HG02884 (cell line): ENCODE data around the gene FAM120C.

Experiments used
- ATAC-seq: cut with Tn5 transposase; IDR thresholded peaks from one replicate; pipeline ENCODE4 v1.9.1; 2021; ENCODE audit warnings: mild to moderate bottlenecking, moderate library complexity; ENCODE audit not compliant: unreplicated experiment

The FAM120C gene

DNA sequence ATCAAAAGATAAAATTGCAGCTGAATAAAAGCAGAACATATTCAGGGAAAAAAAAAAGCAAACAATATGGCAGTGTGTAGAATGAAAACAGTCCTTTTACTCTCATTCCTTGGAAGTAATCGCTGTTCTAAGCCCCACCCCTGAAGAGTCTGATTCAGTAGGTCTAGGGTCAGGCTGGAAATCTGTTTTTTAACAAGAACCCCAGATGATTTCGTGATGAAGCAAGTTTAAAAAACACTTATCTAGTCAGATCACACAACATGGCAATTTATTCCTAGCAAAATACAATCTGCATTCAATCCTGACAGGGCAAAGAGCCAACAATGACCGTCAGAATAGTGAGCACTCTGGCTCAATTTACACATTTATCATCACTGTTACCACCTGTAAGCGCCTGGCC is 16.1 kb downstream of the FAM120C start:
- ATAC-seq: no peak

DNA sequence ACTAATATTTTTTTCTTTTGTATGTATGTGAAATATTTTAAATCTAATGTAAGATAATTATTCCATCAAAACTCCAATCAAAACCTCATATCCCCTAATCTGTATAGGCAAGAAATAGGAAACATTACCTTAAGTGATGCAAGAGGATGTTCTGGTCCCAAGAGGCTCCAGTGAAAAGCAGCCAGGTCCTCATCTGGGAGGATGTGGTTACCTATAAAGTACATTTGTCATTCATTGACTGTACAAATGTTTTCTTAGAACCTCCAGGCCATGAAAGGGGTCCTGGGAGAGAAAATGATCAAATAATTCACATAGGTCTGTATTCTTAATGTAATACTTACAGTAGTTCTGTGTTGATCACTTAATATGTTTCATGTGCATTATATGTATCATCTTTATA is 25.5 kb downstream of the FAM120C start:
- ATAC-seq: no peak

- no peak for ATAC-seq
Observed at GRCh38 chrX:54134269-54134668, 48.8 kb downstream of the FAM120C start.

DNA sequence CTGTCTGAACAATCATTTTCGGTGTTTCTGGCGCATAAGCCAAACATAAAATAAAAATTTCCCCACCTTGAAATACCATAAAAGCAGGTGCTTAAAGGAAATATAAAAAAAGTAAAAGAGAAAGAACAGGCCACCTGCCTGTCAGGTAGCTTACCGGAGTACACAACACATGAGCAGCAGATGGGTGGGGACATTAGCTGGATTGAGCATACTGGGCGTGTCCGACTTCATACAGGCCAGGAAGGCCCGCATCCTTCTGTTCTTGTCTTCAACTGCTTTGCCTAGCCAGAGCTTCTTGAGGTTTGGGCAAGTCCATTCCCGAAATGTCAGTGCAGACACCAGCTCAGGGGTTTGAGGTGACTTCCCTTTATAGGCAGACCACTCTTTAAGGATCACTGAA is 66.7 kb downstream of the FAM120C start:
- no peak for ATAC-seq

DNA sequence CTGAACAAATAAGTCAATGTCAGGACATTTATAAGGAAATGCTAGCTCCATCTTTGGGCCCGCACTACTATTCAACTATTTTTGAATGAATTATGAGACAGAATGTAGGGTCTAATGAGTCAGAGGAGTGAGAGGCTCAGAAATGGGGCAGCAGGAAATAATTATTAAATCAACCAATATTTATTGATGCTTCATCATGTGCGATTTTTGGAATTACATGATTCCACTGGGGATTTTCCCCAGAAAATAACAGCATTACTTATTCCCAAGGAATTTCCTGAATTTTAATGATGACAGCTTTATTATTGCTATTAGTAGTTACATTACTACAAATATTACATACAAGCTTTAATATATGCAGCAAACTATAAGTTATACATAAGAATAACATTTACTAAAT is 89.5 kb downstream of the FAM120C start:
- ATAC-seq: no peak

GRCh38 chrX:54093159-54093558 is 89.9 kb downstream of the FAM120C start:
- no peak for ATAC-seq

DNA sequence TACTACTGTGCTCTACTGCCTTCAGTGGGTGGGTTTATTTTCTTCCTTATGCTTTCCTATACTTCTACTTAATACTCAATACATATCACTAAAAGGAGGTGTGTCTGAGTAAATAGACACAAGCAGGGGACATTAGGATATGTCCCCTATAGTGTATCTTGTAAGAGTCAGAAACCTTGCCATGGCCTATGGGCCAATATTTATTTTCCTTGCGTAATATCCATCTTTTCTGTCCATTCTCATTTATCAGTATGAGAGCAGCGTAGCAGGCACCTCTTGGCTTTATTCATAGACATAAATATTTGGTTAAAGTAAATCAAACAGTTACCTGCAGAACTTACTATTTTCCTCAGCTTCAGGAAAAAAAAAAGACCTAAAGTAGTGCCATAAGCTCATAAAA is 92.2 kb downstream of the FAM120C start:
- ATAC-seq: no peak

GRCh38 chrX:54089191-54089590 is 93.9 kb downstream of the FAM120C start:
- ATAC-seq: no peak

- no peak for ATAC-seq
Observed at GRCh38 chrX:54087661-54088060, 95.4 kb downstream of the FAM120C start.

GRCh38 chrX:54085666-54086065 is 97.4 kb downstream of the FAM120C start:
- ATAC-seq: no peak

DNA sequence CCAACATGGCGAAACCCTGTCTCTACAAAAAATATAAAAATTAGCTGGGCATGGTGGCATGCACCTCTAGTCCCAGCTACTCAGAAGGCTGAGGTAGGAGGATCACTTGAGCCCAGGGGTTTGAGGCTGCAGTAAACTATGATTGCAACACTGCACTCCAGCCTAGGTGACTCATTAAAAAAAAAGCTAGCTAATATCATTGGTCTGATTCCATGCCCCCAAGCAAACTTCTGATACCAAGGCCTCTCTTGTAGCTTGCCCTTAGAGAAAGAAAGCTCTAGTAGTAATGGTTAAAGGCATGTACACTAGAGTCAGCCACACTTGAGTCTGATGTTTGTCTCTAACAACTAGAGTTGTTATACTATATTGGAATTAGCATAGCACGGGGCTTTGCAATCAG is 106.2 kb downstream of the FAM120C start:
- no peak for ATAC-seq

DNA sequence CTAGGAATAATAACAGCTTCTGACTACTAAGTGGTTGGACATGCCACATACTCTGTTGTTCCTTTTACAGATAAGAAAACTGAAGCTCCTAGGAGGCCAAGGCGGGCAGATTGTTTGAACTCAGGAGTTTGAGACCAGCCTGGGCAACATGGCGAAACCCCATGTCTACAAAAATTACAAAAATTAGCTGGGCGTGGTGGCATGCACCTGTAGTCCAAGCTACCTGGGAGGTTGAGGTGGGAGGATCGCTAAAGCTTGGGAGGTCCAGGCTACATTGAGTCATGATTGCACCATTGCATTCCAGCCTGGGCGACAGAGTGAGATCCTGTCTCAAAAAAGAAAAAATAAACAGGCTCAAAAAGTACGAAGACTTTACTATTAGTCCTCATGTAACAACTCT is 108.2 kb downstream of the FAM120C start:
- ATAC-seq: no peak

GRCh38 chrX:54067766-54068165 is 115.3 kb downstream of the FAM120C start:
- ATAC-seq: no peak

DNA sequence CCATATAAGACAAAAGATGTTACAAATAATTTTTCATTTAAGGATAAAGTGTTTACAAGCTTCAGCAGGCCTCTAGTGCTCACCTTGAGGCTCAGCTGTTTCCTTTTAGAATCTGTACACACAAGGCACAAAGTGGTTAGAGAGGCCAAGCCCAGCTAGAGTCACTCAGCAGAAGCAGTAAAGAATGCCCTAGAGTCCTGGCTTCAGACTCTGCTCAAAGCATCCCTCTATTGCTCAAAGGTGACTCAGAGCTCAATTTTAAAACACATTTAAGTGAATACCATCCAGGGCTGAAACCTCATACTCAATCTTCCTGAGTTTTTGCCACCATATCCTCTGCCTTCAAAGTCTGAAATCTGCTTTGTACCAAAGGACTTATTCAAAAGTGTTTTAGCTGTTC is 116.2 kb downstream of the FAM120C start:
- ATAC-seq: no peak

DNA sequence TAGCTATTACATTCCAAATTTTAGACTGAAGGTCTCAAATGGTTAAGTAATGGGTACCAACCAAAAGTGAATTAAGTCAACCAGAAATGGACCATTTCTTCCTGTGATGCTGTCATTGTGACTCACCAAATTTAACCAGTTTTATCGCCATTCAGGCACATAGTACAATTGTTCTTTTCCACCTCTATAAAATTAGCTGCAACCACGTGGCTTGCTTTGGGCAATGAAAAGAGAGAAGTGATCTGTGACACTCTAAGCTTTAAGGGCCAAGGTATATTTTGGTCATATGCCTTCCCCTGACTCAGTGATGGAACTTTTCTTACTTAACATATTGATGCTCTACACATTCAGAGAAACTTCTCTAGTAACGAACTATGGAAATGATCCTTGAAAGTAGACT is 118.5 kb downstream of the FAM120C start:
- no peak for ATAC-seq

DNA sequence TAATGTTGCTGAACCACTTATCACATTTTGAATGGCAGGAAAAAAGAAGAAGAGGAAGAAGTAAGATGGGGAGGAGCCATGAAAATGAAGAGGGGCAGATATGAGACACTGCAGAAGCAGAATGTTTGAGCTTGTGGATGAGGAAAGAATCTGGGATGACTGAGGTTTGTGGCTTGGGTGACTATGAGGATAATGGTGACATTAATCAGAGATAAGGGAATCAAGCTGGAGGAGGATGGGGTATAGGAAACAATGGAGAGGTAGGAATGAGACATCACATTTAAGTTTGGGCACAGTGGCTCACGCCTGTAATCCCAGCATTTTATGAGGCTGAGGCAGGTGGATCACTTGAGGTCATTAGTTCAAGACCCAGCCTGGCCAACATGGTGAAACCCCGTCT is 119.7 kb downstream of the FAM120C start:
- ATAC-seq: no peak

DNA sequence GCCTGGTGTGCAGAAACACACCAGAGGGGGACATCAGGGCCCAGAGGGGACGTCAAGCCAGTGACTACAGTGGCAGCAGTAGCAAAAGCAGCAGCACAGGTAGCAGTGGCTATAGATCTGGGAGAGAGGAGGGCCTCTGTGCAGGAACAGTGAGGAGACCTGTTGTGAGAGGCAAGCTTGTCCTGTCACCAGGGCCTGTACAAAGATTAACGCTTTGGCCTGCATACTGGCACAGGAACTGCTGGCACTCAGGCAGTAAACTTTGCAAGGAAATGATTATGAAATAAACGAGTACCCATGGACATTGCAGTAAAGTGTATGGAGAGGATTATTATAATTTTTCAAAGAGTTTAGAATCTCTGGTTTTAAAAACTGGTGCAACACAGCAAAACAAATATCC is 133.3 kb downstream of the FAM120C start:
- no peak for ATAC-seq

DNA sequence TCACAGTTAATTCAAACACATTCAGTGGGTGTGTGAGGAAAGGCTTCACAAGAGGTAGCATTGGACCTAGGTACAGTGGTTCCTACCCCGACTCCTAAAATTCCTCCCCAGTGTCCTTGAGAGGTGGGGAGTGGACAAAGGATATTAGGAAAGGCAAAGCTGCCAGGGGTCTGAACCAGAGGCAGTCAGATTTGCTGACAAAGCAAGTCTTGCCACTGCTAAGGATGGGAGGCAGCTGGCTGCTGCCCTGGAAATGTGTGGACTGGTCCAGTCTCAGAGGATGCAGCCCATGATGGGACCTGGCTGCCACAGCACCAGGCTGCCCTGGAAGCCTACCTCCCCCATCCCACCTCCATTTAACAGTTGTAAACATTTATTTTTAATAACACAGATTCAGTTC is 134.6 kb downstream of the FAM120C start:
- ATAC-seq: no peak

GRCh38 chrX:54045563-54046228 is 137.4 kb downstream of the FAM120C start:
- no peak for ATAC-seq

DNA sequence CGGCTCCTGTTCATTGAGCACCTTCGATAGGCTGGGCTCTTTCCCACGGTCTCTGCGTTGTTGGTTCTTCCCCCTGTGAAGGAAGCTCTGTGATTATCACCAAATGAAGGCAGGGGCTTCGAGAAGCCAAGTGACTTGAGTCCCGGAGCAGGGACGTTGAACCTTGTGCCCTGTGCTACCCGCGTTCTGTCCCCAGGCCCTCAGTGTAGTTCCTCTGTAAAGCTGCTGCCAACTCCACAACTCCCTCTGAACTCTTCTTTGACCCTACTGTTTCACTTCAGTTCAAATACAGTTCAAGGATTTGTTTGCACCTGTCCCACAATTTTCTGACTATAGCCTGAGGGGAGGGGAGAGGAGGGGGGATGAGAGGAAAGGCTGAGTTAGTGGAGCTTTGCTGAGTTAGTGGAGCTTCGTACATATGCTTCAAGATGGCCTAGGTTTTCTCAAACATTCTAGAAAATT is 138.1 kb downstream of the FAM120C start:
- no peak for ATAC-seq

- ATAC-seq: peak; percentile 83
Observed at GRCh38 chrX:54044126-54044876, 138.8 kb downstream of the FAM120C start, which contains the start of gene PHF8. TSS of gene PHF8 (minus strand) at chrX:54044473. CDS start at chrX:54042728, 1,745 bp downstream.

DNA sequence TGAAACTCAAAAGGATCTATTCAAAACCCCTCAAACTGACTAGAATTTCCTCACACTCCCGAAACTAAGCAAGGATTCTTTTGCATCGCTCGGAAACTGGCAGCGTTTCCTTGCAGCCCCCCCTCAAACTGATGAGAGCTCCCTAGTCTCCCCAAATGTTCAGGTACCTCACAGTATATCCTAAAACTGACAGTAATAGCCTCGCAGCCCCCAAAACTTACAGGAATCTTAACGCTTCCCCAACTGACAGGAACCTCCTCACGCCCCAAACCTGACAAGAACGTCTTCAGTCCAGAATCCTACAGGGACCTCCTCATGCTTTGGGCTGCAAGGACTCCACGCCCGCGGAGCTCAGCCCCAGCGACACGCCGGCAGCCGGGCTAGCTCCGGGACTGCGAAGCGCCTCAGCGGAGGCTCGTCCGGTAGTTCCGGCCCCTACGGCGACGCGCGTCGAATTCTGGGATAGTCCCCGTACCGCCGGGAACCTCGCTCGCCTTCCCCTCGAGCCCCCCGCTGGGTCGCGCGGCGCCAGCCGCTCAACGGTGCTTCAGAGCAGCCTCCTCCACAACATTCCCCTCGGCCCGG is 139.4 kb downstream of the FAM120C start:
- ATAC-seq: peak; percentile 14
